ENCODE results near the gene INTS2. TPM values are rescaled to one million over a fixed set of nuclear protein-coding genes. Genes with fewer than 3 reads are reported as not detected.

Gene INTS2
- total RNA-seq, 1 donor from 2014 or later, result 12.3 TPM

DNA sequence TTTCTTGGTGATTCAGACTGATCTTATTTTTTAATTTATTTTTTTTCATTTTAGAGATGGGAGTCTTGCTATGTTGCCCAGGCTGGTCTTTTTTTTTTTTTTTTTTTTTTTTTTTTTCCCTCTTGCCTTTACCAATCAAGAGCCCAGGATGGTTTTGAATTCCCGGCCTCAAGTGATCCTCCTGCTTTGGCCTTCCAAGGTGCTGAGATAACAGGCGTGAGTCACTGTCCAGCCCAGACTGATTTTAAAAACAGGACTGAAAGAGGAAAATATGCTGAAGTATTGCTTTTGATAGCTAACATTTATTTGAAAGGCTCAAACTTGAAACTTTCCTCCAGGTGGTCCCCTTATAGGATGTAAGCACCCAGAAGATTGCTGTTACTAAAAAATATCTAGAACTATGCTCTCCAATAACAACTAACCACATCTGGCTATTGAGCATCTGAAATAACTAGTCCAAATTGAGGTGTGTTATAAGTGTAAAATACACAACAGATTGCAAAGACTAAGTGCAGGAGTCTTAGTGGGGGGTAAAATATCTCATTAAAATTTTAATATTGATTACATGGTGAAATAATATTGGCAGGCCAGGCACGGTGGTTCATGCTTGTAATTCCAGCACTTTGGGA, 48.7 kb downstream of the INTS2 start:
- Mint-ChIP-seq H3K36me3 (ENCODE audit: low read depth, unreplicated experiment) (peaks cover 4% of the 10 kb centered on the region), H3K27me3 (ENCODE audit: unreplicated experiment) (no peaks in the 10 kb centered on the region)
- TF ChIP-seq, protein P1, sequence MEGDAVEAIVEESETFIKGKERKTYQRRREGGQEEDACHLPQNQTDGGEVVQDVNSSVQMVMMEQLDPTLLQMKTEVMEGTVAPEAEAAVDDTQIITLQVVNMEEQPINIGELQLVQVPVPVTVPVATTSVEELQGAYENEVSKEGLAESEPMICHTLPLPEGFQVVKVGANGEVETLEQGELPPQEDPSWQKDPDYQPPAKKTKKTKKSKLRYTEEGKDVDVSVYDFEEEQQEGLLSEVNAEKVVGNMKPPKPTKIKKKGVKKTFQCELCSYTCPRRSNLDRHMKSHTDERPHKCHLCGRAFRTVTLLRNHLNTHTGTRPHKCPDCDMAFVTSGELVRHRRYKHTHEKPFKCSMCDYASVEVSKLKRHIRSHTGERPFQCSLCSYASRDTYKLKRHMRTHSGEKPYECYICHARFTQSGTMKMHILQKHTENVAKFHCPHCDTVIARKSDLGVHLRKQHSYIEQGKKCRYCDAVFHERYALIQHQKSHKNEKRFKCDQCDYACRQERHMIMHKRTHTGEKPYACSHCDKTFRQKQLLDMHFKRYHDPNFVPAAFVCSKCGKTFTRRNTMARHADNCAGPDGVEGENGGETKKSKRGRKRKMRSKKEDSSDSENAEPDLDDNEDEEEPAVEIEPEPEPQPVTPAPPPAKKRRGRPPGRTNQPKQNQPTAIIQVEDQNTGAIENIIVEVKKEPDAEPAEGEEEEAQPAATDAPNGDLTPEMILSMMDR (IDR thresholded peaks at IDR 0.05; ENCODE audit: unreplicated experiment), result no peak

DNA sequence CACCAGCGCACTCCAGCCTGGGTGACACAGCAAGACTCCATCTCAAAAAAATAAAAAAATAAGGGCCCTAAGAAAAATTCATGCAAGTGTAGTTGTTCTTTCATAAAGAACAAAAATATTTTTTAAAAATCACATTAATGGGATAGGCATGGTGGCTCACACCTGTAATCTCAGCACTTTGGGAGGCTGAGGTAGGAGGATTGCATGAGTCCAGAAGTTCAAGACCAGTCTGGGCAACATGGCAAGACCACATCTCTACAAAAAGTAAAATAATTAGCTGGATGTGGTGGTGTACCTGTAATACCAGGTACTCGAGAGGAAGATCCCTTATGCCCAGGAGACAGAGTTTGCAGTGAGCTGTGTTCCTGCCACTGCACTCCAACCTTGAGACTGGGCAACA, 49.3 kb downstream of the INTS2 start:
- DNase-seq (ENCODE audit: low spot score), result no peak
- TF ChIP-seq, protein P1 (IDR thresholded peaks at IDR 0.05; ENCODE audit: unreplicated experiment), result no peak
- Mint-ChIP-seq H3K4me1 (ENCODE audit: unreplicated experiment) (no peaks in the 10 kb centered on the region), H3K27ac (ENCODE audit: unreplicated experiment) (no peak overlapping the region), H3K9me3 (ENCODE audit: unreplicated experiment) (no peaks in the 10 kb centered on the region), H3K4me3 (ENCODE audit: unreplicated experiment) (no peak overlapping the region), H3K27me3 (ENCODE audit: unreplicated experiment) (no peaks in the 10 kb centered on the region), H3K36me3 (ENCODE audit: low read depth, unreplicated experiment) (peaks cover 4% of the 10 kb centered on the region)

More for the DNA sequence above, 48.7 kb downstream of the INTS2 start:
- Mint-ChIP-seq H3K4me3 (ENCODE audit: unreplicated experiment) (no peak overlapping the region), H3K9me3 (ENCODE audit: unreplicated experiment) (no peaks in the 10 kb centered on the region), H3K4me1 (ENCODE audit: unreplicated experiment) (no peaks in the 10 kb centered on the region), H3K27ac (ENCODE audit: unreplicated experiment) (no peak overlapping the region)
- no peak for DNase-seq (ENCODE audit: low spot score)

GRCh38 chr17:61877837-61878236, 49.9 kb downstream of the INTS2 start:
- TF ChIP-seq, protein P1 (IDR thresholded peaks at IDR 0.05; ENCODE audit: unreplicated experiment), result no peak
- Mint-ChIP-seq H3K27me3 (ENCODE audit: unreplicated experiment) (no peaks in the 10 kb centered on the region), H3K4me1 (ENCODE audit: unreplicated experiment) (no peaks in the 10 kb centered on the region), H3K27ac (ENCODE audit: unreplicated experiment) (no peak overlapping the region), H3K4me3 (ENCODE audit: unreplicated experiment) (no peak overlapping the region), H3K36me3 (ENCODE audit: low read depth, unreplicated experiment) (peaks cover 4% of the 10 kb centered on the region), H3K9me3 (ENCODE audit: unreplicated experiment) (no peaks in the 10 kb centered on the region)
- no peak for DNase-seq (ENCODE audit: low spot score)

GRCh38 chr17:61875804-61876203, 52.0 kb downstream of the INTS2 start:
- Mint-ChIP-seq H3K9me3 (ENCODE audit: unreplicated experiment) (no peaks in the 10 kb centered on the region), H3K27me3 (ENCODE audit: unreplicated experiment) (no peaks in the 10 kb centered on the region), H3K27ac (ENCODE audit: unreplicated experiment) (no peak overlapping the region), H3K4me3 (ENCODE audit: unreplicated experiment) (no peak overlapping the region), H3K36me3 (ENCODE audit: low read depth, unreplicated experiment) (no peaks in the 10 kb centered on the region), H3K4me1 (ENCODE audit: unreplicated experiment) (no peaks in the 10 kb centered on the region)
- DNase-seq (ENCODE audit: low spot score), result no peak
- TF ChIP-seq, protein P1 (IDR thresholded peaks at IDR 0.05; ENCODE audit: unreplicated experiment), result no peak

GRCh38 chr17:61875285-61875684, 52.5 kb downstream of the INTS2 start:
- TF ChIP-seq, protein P1 (IDR thresholded peaks at IDR 0.05; ENCODE audit: unreplicated experiment), result no peak
- no peak for DNase-seq (ENCODE audit: low spot score)
- no peak overlapping the region for H3K4me3 Mint-ChIP-seq (ENCODE audit: unreplicated experiment)
- H3K9me3 Mint-ChIP-seq (ENCODE audit: unreplicated experiment), result no peaks in the 10 kb centered on the region
- no peaks in the 10 kb centered on the region for H3K27me3 Mint-ChIP-seq (ENCODE audit: unreplicated experiment)
- no peaks in the 10 kb centered on the region for H3K36me3 Mint-ChIP-seq (ENCODE audit: low read depth, unreplicated experiment)
- no peak overlapping the region for H3K27ac Mint-ChIP-seq (ENCODE audit: unreplicated experiment)
- no peaks in the 10 kb centered on the region for H3K4me1 Mint-ChIP-seq (ENCODE audit: unreplicated experiment)
